Caco-2 (cell line): ENCODE results near the gene DNAJB13. TPM values are rescaled to one million over a fixed set of nuclear protein-coding genes. Genes with fewer than 3 reads are reported as not detected.
A peak's percentile ranks its signal among the peaks of the same experiment; 100 is the strongest.

Experiments
- BruUV-seq: library from RNA; stranded (reverse); fragments of 400-500 nt; replicated peaks from 2 replicates; lab custom pipeline; 2021; lab: Mats Ljungman, UMichigan
- CTCF ChIA-PET: fragments of 300-600 bp; sonication (Branson Sonifier 250); formaldehyde crosslinking; loops from one replicate; lab custom pipeline; 2022; ENCODE audit warnings: antibody characterized with exemption; lab: Charles Lee
- POLR2A ChIA-PET: fragments of 300-600 bp; sonication (Branson Sonifier 250); formaldehyde crosslinking; loops from one replicate; lab custom pipeline; 2022; ENCODE audit warnings: antibody characterized with exemption; lab: Charles Lee
- DNase-seq, 2 experiments: peaks; one replicate each; pipeline versions ENCODE4 v3.0.0 to v3.0.0-alpha.2; 2020 to 2022
- H3K27me3 ChIP-seq: replicated peaks from 2 replicates; pipeline ENCODE4 v1.6.0; 2011; ENCODE audit warnings: low read length; ENCODE audit not compliant: control insufficient read depth, insufficient read depth
- H3K36me3 ChIP-seq: 2 replicates; pipeline ENCODE4 v1.5.1; 2011; ENCODE audit warnings: low read length; ENCODE audit not compliant: control insufficient read depth, insufficient read depth
- H3K4me1 ChIP-seq: fragments of 250-450 bp; sonication (Bioruptor Pico); 2 replicates; pipeline ENCODE4 v1.5.1; 2020; ENCODE audit warnings: mild to moderate bottlenecking
- H3K4me3 ChIP-seq: 2 replicates; pipeline ENCODE4 v1.5.1; 2011; ENCODE audit warnings: low read depth, mild to moderate bottlenecking, control low read depth, low read length
- H3K9me3 ChIP-seq: fragments of 250-450 bp; sonication (Bioruptor Pico); 2 replicates; pipeline ENCODE4 v1.5.1; 2020; ENCODE audit warnings: mild to moderate bottlenecking, moderate library complexity
- H3K27ac Mint-ChIP-seq: one replicate; pipeline ENCODE4 v1.8.0; 2022; ENCODE audit warnings: mixed read lengths; ENCODE audit not compliant: unreplicated experiment
- H3K27me3 Mint-ChIP-seq: one replicate; pipeline ENCODE4 v1.8.0; 2022; ENCODE audit warnings: mixed read lengths; ENCODE audit not compliant: insufficient read depth, unreplicated experiment
- H3K36me3 Mint-ChIP-seq: one replicate; pipeline ENCODE4 v1.8.0; 2022; ENCODE audit warnings: mild to moderate bottlenecking, mixed read lengths; ENCODE audit not compliant: insufficient read depth, unreplicated experiment
- H3K4me1 Mint-ChIP-seq: one replicate; pipeline ENCODE4 v1.8.0; 2022; ENCODE audit warnings: low read depth, mixed read lengths; ENCODE audit not compliant: unreplicated experiment
- H3K4me3 Mint-ChIP-seq: one replicate; pipeline ENCODE4 v1.8.0; 2022; ENCODE audit warnings: mild to moderate bottlenecking, moderate library complexity, mixed read lengths; ENCODE audit not compliant: unreplicated experiment
- H3K9me3 Mint-ChIP-seq: one replicate; pipeline ENCODE4 v1.8.0; 2022; ENCODE audit warnings: mixed read lengths; ENCODE audit not compliant: unreplicated experiment
- intact Hi-C: fragments of 100-400 bp; cut with micrococcal nuclease; formaldehyde crosslinking; loops from one replicate; pipeline ENCODE4 v1.10.0; 2022; ENCODE audit not compliant: unreplicated experiment
- total RNA-seq: library from RNA; stranded (reverse); gene quantifications from 2 replicates; pipeline ENCODE4 v1.2.3, GENCODE V29; 2022
- TF ChIP-seq, protein P1 (sequence below), 2 experiments: fragments of 200-600 bp in 1 of 2; IDR thresholded peaks; 1 replicate in 1 of 2; 2 replicates in 1 of 2; pipeline versions ENCODE4 v1.5.1 to v1.8.0; 2011 to 2022; ENCODE audit warnings: antibody characterized with exemption in 1 of 2, control low read depth in 1 of 2, inconsistent platforms in 1 of 2, low read depth in 1 of 2, low read length in 1 of 2, mild to moderate bottlenecking in 1 of 2, moderate library complexity in 1 of 2; ENCODE audit not compliant: insufficient read depth in 1 of 2, severe bottlenecking in 1 of 2, unreplicated experiment in 1 of 2

DNAJB13 gene
- total RNA-seq, 1 experiment from 2014 or later = 0.52 TPM

DNA sequence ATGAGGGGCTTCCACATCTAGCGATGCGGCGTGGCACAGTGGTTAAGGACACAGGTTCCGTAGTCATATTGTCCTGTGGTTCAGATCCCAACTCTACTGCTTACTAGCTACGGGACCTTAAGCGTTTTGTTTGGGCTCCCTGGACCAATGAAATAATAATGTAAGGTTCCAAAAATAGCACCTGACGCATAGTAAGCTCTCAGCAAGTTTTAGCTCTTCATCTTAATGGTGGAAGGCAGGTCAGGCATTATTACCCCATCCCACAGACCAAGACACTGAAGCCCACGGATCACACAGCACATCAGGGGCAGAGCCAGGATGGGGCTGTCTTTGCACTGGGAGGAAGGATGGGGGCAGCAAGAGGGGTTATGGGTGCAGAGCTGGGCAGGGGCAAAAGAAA lies 13.0 kb downstream of the DNAJB13 start:
- H3K36me3 ChIP-seq = no peaks in the 10 kb centered on the region
- H3K4me1 ChIP-seq = no peaks in the 10 kb centered on the region
- ChIA-PET CTCF (interaction anchor here (0.6 to 1.4 kb wide), 9 partner anchors 18 to 485 kb away, joined by 3 to 11 read pairs (median 3); partner anchors contain the start of genes C2CD3, PPME1 and UCP2), POLR2A (interaction anchor here (0.6 kb wide), 1 partner anchor 418 kb away, joined by 3 read pairs; no protein-coding TSS in a partner anchor)
- H3K36me3 Mint-ChIP-seq = peaks cover 7% of the 10 kb centered on the region
- no peak overlapping the region for H3K4me3 Mint-ChIP-seq
- BruUV-seq = no TSS peak
- intact Hi-C loops = loop anchor here (1.0 to 5.0 kb wide), 5 partner anchors 18 to 484 kb away; partner anchors contain the start of genes C2CD3, PPME1 and UCP2
- no peaks in the 10 kb centered on the region for H3K9me3 ChIP-seq
- H3K9me3 Mint-ChIP-seq = no peaks in the 10 kb centered on the region
- H3K4me1 Mint-ChIP-seq = no peaks in the 10 kb centered on the region
- no peak overlapping the region for H3K4me3 ChIP-seq
- H3K27me3 Mint-ChIP-seq = no peaks in the 10 kb centered on the region
- TF ChIP-seq, protein P1, sequence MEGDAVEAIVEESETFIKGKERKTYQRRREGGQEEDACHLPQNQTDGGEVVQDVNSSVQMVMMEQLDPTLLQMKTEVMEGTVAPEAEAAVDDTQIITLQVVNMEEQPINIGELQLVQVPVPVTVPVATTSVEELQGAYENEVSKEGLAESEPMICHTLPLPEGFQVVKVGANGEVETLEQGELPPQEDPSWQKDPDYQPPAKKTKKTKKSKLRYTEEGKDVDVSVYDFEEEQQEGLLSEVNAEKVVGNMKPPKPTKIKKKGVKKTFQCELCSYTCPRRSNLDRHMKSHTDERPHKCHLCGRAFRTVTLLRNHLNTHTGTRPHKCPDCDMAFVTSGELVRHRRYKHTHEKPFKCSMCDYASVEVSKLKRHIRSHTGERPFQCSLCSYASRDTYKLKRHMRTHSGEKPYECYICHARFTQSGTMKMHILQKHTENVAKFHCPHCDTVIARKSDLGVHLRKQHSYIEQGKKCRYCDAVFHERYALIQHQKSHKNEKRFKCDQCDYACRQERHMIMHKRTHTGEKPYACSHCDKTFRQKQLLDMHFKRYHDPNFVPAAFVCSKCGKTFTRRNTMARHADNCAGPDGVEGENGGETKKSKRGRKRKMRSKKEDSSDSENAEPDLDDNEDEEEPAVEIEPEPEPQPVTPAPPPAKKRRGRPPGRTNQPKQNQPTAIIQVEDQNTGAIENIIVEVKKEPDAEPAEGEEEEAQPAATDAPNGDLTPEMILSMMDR (IDR thresholded peaks at IDR 0.05; ENCODE audit: insufficient read depth in 1 of 2, low read depth in 1 of 2, low read length in 1 of 2, severe bottlenecking in 1 of 2, unreplicated experiment in 1 of 2) = no peak
- no peaks in the 10 kb centered on the region; the same call in 1 of the 2 replicates for H3K27me3 ChIP-seq
- H3K27ac Mint-ChIP-seq = no peak overlapping the region
- no peak for DNase-seq

DNA sequence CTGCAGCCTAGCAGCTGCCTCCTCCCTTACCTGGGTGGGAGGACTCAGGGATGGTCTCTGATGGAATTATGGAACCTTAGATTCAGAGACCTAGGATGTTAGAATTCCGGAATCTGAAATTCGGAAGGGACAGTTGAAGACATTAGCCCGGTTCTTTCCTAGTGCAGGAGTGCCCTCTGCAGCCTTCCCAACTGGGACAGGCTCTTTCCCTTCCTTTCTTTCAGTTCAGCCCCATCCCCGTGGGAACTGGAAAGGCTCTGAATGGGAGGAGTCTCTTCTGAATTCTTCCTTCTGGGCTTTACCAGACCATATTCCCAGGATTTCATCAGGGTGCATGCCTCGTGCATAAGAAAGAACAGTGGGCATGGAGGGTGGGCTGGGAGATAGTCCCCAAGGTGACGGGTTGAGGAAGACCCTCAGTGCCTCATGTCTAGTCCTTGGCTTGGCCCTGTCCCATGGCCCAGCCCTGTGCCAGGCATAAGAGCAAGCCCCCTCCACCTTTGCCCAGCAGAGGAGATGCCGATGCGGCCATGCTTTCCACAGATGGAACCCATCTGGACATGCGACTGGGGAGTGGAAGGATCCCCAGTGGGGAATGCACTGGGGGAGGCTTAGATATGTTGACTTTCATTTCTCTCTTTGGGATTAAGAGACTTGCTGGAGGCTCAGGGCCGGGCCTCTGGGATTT lies 14.4 kb downstream of the DNAJB13 start:
- BruUV-seq = no TSS peak
- TF ChIP-seq, protein P1 (IDR thresholded peaks at IDR 0.05; ENCODE audit: insufficient read depth in 1 of 2, low read depth in 1 of 2, low read length in 1 of 2, severe bottlenecking in 1 of 2, unreplicated experiment in 1 of 2) = no peak
- Mint-ChIP-seq H3K27me3 (no peaks in the 10 kb centered on the region), H3K4me3 (no peak overlapping the region), H3K9me3 (no peaks in the 10 kb centered on the region), H3K4me1 (no peaks in the 10 kb centered on the region), H3K27ac (no peak overlapping the region), H3K36me3 (peaks cover 10% of the 10 kb centered on the region)
- DNase-seq = peak; percentile 36 to 37
- no peak overlapping the region for H3K4me3 ChIP-seq
- no peaks in the 10 kb centered on the region for H3K36me3 ChIP-seq
- POLR2A ChIA-PET = interaction anchor here (0.8 kb wide), 1 partner anchor 293 kb away, joined by 4 read pairs; no protein-coding TSS in a partner anchor
- H3K4me1 ChIP-seq = no peaks in the 10 kb centered on the region
- no peaks in the 10 kb centered on the region for H3K9me3 ChIP-seq
- CTCF ChIA-PET = no interaction called here
- no peaks in the 10 kb centered on the region; the same call in 1 of the 2 replicates for H3K27me3 ChIP-seq
- intact Hi-C loops = no loop called here

DNA sequence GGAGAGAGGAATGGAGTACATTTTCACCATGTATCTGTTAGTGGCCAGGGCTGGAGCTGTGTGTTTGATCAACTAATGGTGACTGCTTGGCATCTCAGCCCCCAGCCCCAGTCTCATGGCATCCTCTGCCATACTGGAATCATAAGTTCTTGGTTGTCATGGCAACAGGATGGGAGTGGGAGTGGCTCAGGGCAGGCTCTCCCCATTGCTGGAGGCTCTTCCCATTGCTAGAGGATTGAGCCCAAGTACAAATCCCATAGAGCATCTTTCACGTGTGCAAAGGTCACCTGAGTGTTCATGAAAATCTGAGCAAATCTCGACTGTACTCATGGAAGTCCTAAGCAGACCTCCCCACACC lies 14.9 kb downstream of the DNAJB13 start:
- H3K4me1 ChIP-seq = no peaks in the 10 kb centered on the region
- POLR2A ChIA-PET = no interaction called here
- Mint-ChIP-seq H3K4me1 (no peaks in the 10 kb centered on the region), H3K9me3 (no peaks in the 10 kb centered on the region), H3K27me3 (no peaks in the 10 kb centered on the region), H3K36me3 (peaks cover 10% of the 10 kb centered on the region), H3K4me3 (no peak overlapping the region), H3K27ac (no peak overlapping the region)
- no peaks in the 10 kb centered on the region for H3K9me3 ChIP-seq
- peak in 1 of 2 experiments; percentile 42 for DNase-seq
- BruUV-seq = no TSS peak
- no peaks in the 10 kb centered on the region for H3K36me3 ChIP-seq
- CTCF ChIA-PET = interaction anchor here (0.7 kb wide), 1 partner anchor 73 kb away, joined by 3 read pairs; no protein-coding TSS in a partner anchor
- H3K4me3 ChIP-seq = no peak overlapping the region
- TF ChIP-seq, protein P1 (IDR thresholded peaks at IDR 0.05; ENCODE audit: insufficient read depth in 1 of 2, low read depth in 1 of 2, low read length in 1 of 2, severe bottlenecking in 1 of 2, unreplicated experiment in 1 of 2) = no peak
- H3K27me3 ChIP-seq = no peaks in the 10 kb centered on the region; the same call in 1 of the 2 replicates
- intact Hi-C loops = no loop called here
